ENCODE measurements around the gene NEUROG3.

NEUROG3 gene

GRCh38 chr10:69583106-69583505 lies 9.9 kb upstream of the NEUROG3 start:
- H3K4me1 ChIP-seq (ENCODE audit: insufficient read depth, low read length), result no peaks in the 10 kb centered on the region
- H3K36me3 ChIP-seq (ENCODE audit: insufficient read depth, low read depth, low read length), result no peaks in the 10 kb centered on the region
- no peaks in the 10 kb centered on the region for H3K9me3 ChIP-seq (ENCODE audit: insufficient read depth, low read depth, low read length)
- H3K4me3 ChIP-seq (ENCODE audit: low read length), result no peak overlapping the region
- no peak overlapping the region for H3K27ac ChIP-seq (ENCODE audit: low read length)
- peaks cover 92% of the 10 kb centered on the region for H3K27me3 ChIP-seq (ENCODE audit: insufficient read depth, low read length)
- no peak overlapping the region for H3K9ac ChIP-seq (ENCODE audit: low read depth, low read length)

- H3K4me3 ChIP-seq (ENCODE audit: low read length), result no peak overlapping the region
- no peaks in the 10 kb centered on the region; the same call in 1 of the 2 replicates for H3K9me3 ChIP-seq (ENCODE audit: insufficient read depth, low read depth, low read length)
- H3K27ac ChIP-seq (ENCODE audit: low read length), result no peak overlapping the region
- H3K36me3 ChIP-seq (ENCODE audit: insufficient read depth, low read depth, low read length), result no peaks in the 10 kb centered on the region
- H3K9ac ChIP-seq (ENCODE audit: low read depth, low read length), result no peak overlapping the region
- peaks cover 8% of the 10 kb centered on the region; the same call in 1 of the 2 replicates for H3K4me1 ChIP-seq (ENCODE audit: insufficient read depth, low read length)
- H3K27me3 ChIP-seq (ENCODE audit: insufficient read depth, low read length), result peaks cover 100% of the 10 kb centered on the region
These were observed 7.2 kb upstream of the NEUROG3 start for GRCh38 chr10:69580435-69580834.

- no peaks in the 10 kb centered on the region for H3K36me3 ChIP-seq (ENCODE audit: insufficient read depth, low read depth, low read length)
- H3K4me1 ChIP-seq (ENCODE audit: insufficient read depth, low read length), result peaks cover 8% of the 10 kb centered on the region; the same call in 1 of the 2 replicates
- H3K9ac ChIP-seq (ENCODE audit: low read depth, low read length), result no peak overlapping the region
- no peak overlapping the region for H3K27ac ChIP-seq (ENCODE audit: low read length)
- H3K9me3 ChIP-seq (ENCODE audit: insufficient read depth, low read depth, low read length), result no peaks in the 10 kb centered on the region; the same call in 1 of the 2 replicates
- peaks cover 100% of the 10 kb centered on the region for H3K27me3 ChIP-seq (ENCODE audit: insufficient read depth, low read length)
- H3K4me3 ChIP-seq (ENCODE audit: low read length), result no peak overlapping the region
These were observed 6.3 kb upstream of the NEUROG3 start for GRCh38 chr10:69579464-69580060.

GRCh38 chr10:69578508-69578991 lies 5.3 kb upstream of the NEUROG3 start:
- Histone ChIP-seq H3K27me3 (ENCODE audit: insufficient read depth, low read length) (peaks cover 100% of the 10 kb centered on the region), H3K9me3 (ENCODE audit: insufficient read depth, low read depth, low read length) (no peaks in the 10 kb centered on the region; the same call in 1 of the 2 replicates), H3K27ac (ENCODE audit: low read length) (no peak overlapping the region), H3K9ac (ENCODE audit: low read depth, low read length) (no peak overlapping the region), H3K36me3 (ENCODE audit: insufficient read depth, low read depth, low read length) (no peaks in the 10 kb centered on the region), H3K4me1 (ENCODE audit: insufficient read depth, low read length) (peaks cover 18% of the 10 kb centered on the region; the same call in 1 of the 2 replicates), H3K4me3 (ENCODE audit: low read length) (peak overlapping the region; percentile 46; the same call in 1 of the 2 replicates)

- no peaks in the 10 kb centered on the region; the same call in 1 of the 2 replicates for H3K9me3 ChIP-seq (ENCODE audit: insufficient read depth, low read depth, low read length)
- H3K36me3 ChIP-seq (ENCODE audit: insufficient read depth, low read depth, low read length), result no peaks in the 10 kb centered on the region
- no peak overlapping the region for H3K27ac ChIP-seq (ENCODE audit: low read length)
- H3K27me3 ChIP-seq (ENCODE audit: insufficient read depth, low read length), result peaks cover 100% of the 10 kb centered on the region
- peak overlapping the region; percentile 55 for H3K4me3 ChIP-seq (ENCODE audit: low read length)
- peaks cover 18% of the 10 kb centered on the region; the same call in 1 of the 2 replicates for H3K4me1 ChIP-seq (ENCODE audit: insufficient read depth, low read length)
- no peak overlapping the region for H3K9ac ChIP-seq (ENCODE audit: low read depth, low read length)
These were observed 4.3 kb upstream of the NEUROG3 start for GRCh38 chr10:69577268-69578232.

- Histone ChIP-seq H3K36me3 (ENCODE audit: insufficient read depth, low read depth, low read length) (no peaks in the 10 kb centered on the region), H3K27ac (ENCODE audit: low read length) (no peak overlapping the region), H3K4me3 (ENCODE audit: low read length) (0 out of 2 replicates have a peak overlapping the region, but pooled peaks have one; percentile 7), H3K27me3 (ENCODE audit: insufficient read depth, low read length) (peaks cover 100% of the 10 kb centered on the region), H3K9ac (ENCODE audit: low read depth, low read length) (no peak overlapping the region), H3K4me1 (ENCODE audit: insufficient read depth, low read length) (peaks cover 23% of the 10 kb centered on the region; the same call in 1 of the 2 replicates), H3K9me3 (ENCODE audit: insufficient read depth, low read depth, low read length) (no peaks in the 10 kb centered on the region; the same call in 1 of the 2 replicates)
These were observed 3.3 kb upstream of the NEUROG3 start for GRCh38 chr10:69576334-69577011.

- peaks cover 100% of the 10 kb centered on the region for H3K27me3 ChIP-seq (ENCODE audit: insufficient read depth, low read length)
- no peaks in the 10 kb centered on the region for H3K36me3 ChIP-seq (ENCODE audit: insufficient read depth, low read depth, low read length)
- peaks cover 34% of the 10 kb centered on the region for H3K4me1 ChIP-seq (ENCODE audit: insufficient read depth, low read length)
- no peak overlapping the region for H3K27ac ChIP-seq (ENCODE audit: low read length)
- H3K9ac ChIP-seq (ENCODE audit: low read depth, low read length), result no peak overlapping the region; the same call in 1 of the 2 replicates
- H3K9me3 ChIP-seq (ENCODE audit: insufficient read depth, low read depth, low read length), result no peaks in the 10 kb centered on the region; the same call in 1 of the 2 replicates
- H3K4me3 ChIP-seq (ENCODE audit: low read length), result peak overlapping the region; percentile 59; the same call in 1 of the 2 replicates
These were observed 2.0 kb upstream of the NEUROG3 start for GRCh38 chr10:69575164-69575722.

- H3K27me3 ChIP-seq (ENCODE audit: insufficient read depth, low read length), result peaks cover 100% of the 10 kb centered on the region
- H3K9me3 ChIP-seq (ENCODE audit: insufficient read depth, low read depth, low read length), result no peaks in the 10 kb centered on the region; the same call in 1 of the 2 replicates
- H3K9ac ChIP-seq (ENCODE audit: low read depth, low read length), result no peak overlapping the region; the same call in 1 of the 2 replicates
- H3K4me3 ChIP-seq (ENCODE audit: low read length), result peak overlapping the region; percentile 59; the same call in 1 of the 2 replicates
- H3K4me1 ChIP-seq (ENCODE audit: insufficient read depth, low read length), result peaks cover 41% of the 10 kb centered on the region
- H3K36me3 ChIP-seq (ENCODE audit: insufficient read depth, low read depth, low read length), result no peaks in the 10 kb centered on the region
- no peak overlapping the region for H3K27ac ChIP-seq (ENCODE audit: low read length)
These were observed 1.4 kb upstream of the NEUROG3 start for GRCh38 chr10:69574571-69574978.

GRCh38 chr10:69572159-69573055 lies 815 bp downstream of the NEUROG3 start:
- H3K27me3 ChIP-seq (ENCODE audit: insufficient read depth, low read length), result peaks cover 100% of the 10 kb centered on the region
- peaks cover 45% of the 10 kb centered on the region for H3K4me1 ChIP-seq (ENCODE audit: insufficient read depth, low read length)
- H3K36me3 ChIP-seq (ENCODE audit: insufficient read depth, low read depth, low read length), result no peaks in the 10 kb centered on the region
- peak overlapping the region; percentile 56; the same call in 1 of the 2 replicates for H3K4me3 ChIP-seq (ENCODE audit: low read length)
- no peaks in the 10 kb centered on the region; the same call in 1 of the 2 replicates for H3K9me3 ChIP-seq (ENCODE audit: insufficient read depth, low read depth, low read length)
- H3K9ac ChIP-seq (ENCODE audit: low read depth, low read length), result no peak overlapping the region
- H3K27ac ChIP-seq (ENCODE audit: low read length), result no peak overlapping the region

- Histone ChIP-seq H3K4me1 (ENCODE audit: insufficient read depth, low read length) (peaks cover 41% of the 10 kb centered on the region), H3K9me3 (ENCODE audit: insufficient read depth, low read depth, low read length) (no peaks in the 10 kb centered on the region; the same call in 1 of the 2 replicates), H3K27ac (ENCODE audit: low read length) (no peak overlapping the region), H3K36me3 (ENCODE audit: insufficient read depth, low read depth, low read length) (no peaks in the 10 kb centered on the region), H3K27me3 (ENCODE audit: insufficient read depth, low read length) (peaks cover 100% of the 10 kb centered on the region), H3K4me3 (ENCODE audit: low read length) (peak overlapping the region; percentile 56), H3K9ac (ENCODE audit: low read depth, low read length) (no peak overlapping the region)
These were observed 1.5 kb downstream of the NEUROG3 start for GRCh38 chr10:69571618-69572158.

Data from iPS-20b (cell line).